H1 (cell line): ENCODE measurements around the gene GALNT1. TPM values are rescaled to one million over a fixed set of nuclear protein-coding genes. Genes with fewer than 3 reads are reported as not detected.

Source experiments
- ASH2L ChIP-seq: fragments of 200-600, 300-600 bp; sonication (generic); IDR thresholded peaks from one replicate; pipeline ENCODE4 v1.7.1; 2017; ENCODE audit warnings: low read length
- EGR1 ChIP-seq: IDR thresholded peaks from 2 replicates; pipeline ENCODE4 v1.6.1; 2011; ENCODE audit warnings: low read depth, low read length, borderline replicate concordance
- EZH2 ChIP-seq: fragments of 200-600 bp; sonication (generic); IDR thresholded peaks from 2 replicates; pipeline ENCODE4 v1.7.1; 2012; ENCODE audit warnings: low read depth, mild to moderate bottlenecking, moderate library complexity, low read length, inconsistent platforms; ENCODE audit not compliant: severe bottlenecking
- KDM4A ChIP-seq: IDR thresholded peaks from one replicate; pipeline ENCODE4 v1.7.1; 2012; ENCODE audit warnings: low read depth, mild to moderate bottlenecking, moderate library complexity, low read length, inconsistent platforms; ENCODE audit not compliant: severe bottlenecking
- PHF8 ChIP-seq: fragments of 200-600 bp; sonication (generic); conservative IDR thresholded peaks from 2 replicates; pipeline ENCODE4 v1.7.1; 2012; ENCODE audit warnings: low read depth, mild to moderate bottlenecking, inconsistent platforms, low read length, moderate library complexity
- POLR2A ChIP-seq, 2 experiments: IDR thresholded peaks; 1 replicate in 1 of 2; 2 replicates in 1 of 2; pipeline ENCODE4 v1.6.1; 2011; ENCODE audit warnings: low read depth in 2 of 2, low read length in 2 of 2, mild to moderate bottlenecking in 2 of 2; ENCODE audit errors: control extremely low read depth in 1 of 2
- POLR2AphosphoS5 ChIP-seq: IDR thresholded peaks from 2 replicates; pipeline ENCODE4 v1.6.1; 2011; ENCODE audit warnings: low read depth, low read length
- SIN3A ChIP-seq, 2 experiments: IDR thresholded peaks in 1 of 2; conservative IDR thresholded peaks in 1 of 2; 2 replicates each; pipeline ENCODE4 v1.6.1; 2011 to 2012; ENCODE audit warnings: low read length in 2 of 2, improper control_type of control experiment in 1 of 2, low read depth in 1 of 2, mild to moderate bottlenecking in 1 of 2
- SP4 ChIP-seq: IDR thresholded peaks from 2 replicates; pipeline ENCODE4 v1.6.1; 2012; ENCODE audit warnings: low read length, inconsistent platforms
- TAF1 ChIP-seq: IDR thresholded peaks from 2 replicates; pipeline ENCODE4 v1.6.1; 2011; ENCODE audit warnings: mild to moderate bottlenecking, low read depth, low read length
- TAF7 ChIP-seq: optimal IDR thresholded peaks from 2 replicates; pipeline ENCODE3; 2011; ENCODE audit warnings: low read depth, mild to moderate bottlenecking, inconsistent platforms, low read length, moderate library complexity, borderline replicate concordance
- polyA plus RNA-seq, 7 experiments: library from polyadenylated mRNA; depleted of rRNA in 3 of 7; stranded (reverse) in 5 of 7; unstranded in 2 of 7; fragments of >200 nt in 5 of 7; fragments of 200-250 nt in 2 of 7; gene quantifications; 1 replicate in 5 of 7; 2 replicates in 1 of 7; 4 replicates in 1 of 7; pipeline versions ENCODE4 v1.2.1 to v1.2.3, GENCODE V29; 2011 to 2013; ENCODE audit warnings: missing spikeins in 2 of 7, mixed read lengths in 2 of 7
- total RNA-seq: library from RNA; stranded (reverse); fragmentation: NEBNext Ultra II Directional; extraction: Animal tissue kit (Norgen Biotek cat#: 25700); gene quantifications from 2 replicates; pipeline ENCODE4 v1.2.1, GENCODE V29; 2021

The GALNT1 gene
- total and polyA plus RNA-seq, 2 of the 8 experiments (the other 6 are each of a cell fraction or from before 2014, with no cell fraction given) = 22.4 to 101 TPM

GRCh38 chr18:35580701-35581539 is 620 bp upstream of the GALNT1 start (continued):
- TF ChIP-seq SIN3A (conservative IDR thresholded peaks at IDR 0.05 in 1 of 2, IDR thresholded peaks at IDR 0.05 in 1 of 2; ENCODE audit: low read depth in 1 of 2, low read length in 2 of 2) = 0 out of 4 replicates have a peak, but pooled peaks of 1 of the 2 experiments have one; percentile 23
- TF ChIP-seq ASH2L = peak; percentile 70
- peak; percentile 69 for TF ChIP-seq PHF8
- peak; percentile 61 for TF ChIP-seq POLR2AphosphoS5
- TF ChIP-seq KDM4A = peak; percentile 93
- peak in 1 of 2 experiments; percentile 73; a peak in 2 of 3 replicates for TF ChIP-seq POLR2A (IDR thresholded peaks at IDR 0.05; ENCODE audit: control extremely low read depth in 1 of 2, low read depth in 2 of 2, low read length in 2 of 2)
- TF ChIP-seq EGR1 = no peak
- TF ChIP-seq TAF7 = peak; percentile 20
- TF ChIP-seq TAF1 = peak; percentile 57; the same call in 1 of the 2 replicates
- TF ChIP-seq EZH2 = no peak
- no peak for TF ChIP-seq SP4
